NCI-H460 (cell line): ENCODE results near the gene TLX2. TPM values are rescaled to one million over a fixed set of nuclear protein-coding genes. Genes with fewer than 3 reads are reported as not detected.

Experiments used
- DNase-seq: peaks from one replicate; pipeline ENCODE4 v3.0.0-alpha.2; 2016; ENCODE audit warnings: low read depth; ENCODE audit errors: extremely low read depth
- total RNA-seq: library from RNA; depleted of rRNA; stranded (reverse); fragments of >200 nt; shearing (Covaris generic); gene quantifications from 2 replicates; pipeline ENCODE4 v1.2.3, GENCODE V29; 2014

Gene TLX2
- total RNA-seq, 1 experiment from 2014 or later, result 0.40 TPM

DNA sequence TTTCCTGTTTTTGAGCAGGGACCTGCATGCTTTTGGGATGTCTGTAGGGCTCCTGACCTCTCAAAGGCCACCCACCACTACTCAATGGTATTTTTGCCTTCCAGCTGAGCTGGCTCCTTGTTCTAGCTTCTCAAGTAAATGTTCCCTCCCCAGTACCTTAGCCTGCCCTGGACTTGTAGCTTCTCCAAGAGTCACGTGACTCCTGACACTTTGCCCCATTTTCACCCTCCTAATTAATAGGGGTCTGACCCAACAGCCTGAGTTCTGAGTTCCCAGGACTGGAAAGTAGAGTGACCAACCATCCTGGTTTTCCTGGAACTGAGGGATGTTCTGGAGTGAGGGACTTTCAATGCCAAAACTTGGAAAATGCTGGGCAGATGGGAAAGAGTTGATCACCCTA, 18.8 kb upstream of the TLX2 start:
- DNase-seq, result no peak

DNA sequence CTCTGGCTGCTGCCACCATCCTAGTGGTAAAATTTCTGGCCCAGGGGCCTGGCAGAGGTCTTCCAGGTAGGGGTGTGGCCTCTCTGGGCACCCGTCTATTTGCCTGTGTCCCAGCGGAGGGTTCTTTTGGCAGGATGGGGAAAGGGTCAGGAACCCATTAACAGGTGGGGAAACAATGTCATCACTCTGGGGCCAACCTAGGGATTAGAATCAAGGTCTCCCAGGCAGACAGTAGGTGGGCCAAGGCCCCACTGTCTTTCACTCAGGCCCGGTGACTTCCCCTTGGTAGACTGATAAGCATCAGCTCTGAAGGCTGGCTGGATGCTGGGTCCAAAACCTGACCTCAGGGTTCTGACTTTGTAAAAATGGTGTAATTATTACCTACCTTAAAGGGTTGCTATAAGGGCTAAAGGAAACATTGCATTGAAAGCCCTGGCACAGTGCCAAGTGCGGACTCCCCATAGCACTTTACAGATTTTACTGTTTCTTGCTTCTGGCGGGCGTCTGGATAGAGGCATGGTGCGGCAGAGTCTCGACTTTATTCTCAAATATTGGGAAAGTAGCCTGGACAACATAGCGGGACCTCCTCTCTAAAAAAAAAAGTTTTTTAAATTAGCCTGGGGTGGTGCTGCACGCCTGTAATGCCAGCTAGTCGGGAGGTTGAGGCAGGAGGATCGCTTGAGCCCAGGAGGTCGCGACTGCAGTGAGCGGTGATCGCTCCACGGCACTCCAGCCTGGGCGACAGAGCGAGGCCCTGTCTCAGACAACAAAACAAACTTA, 17.1 kb upstream of the TLX2 start:
- DNase-seq, result no peak

DNA sequence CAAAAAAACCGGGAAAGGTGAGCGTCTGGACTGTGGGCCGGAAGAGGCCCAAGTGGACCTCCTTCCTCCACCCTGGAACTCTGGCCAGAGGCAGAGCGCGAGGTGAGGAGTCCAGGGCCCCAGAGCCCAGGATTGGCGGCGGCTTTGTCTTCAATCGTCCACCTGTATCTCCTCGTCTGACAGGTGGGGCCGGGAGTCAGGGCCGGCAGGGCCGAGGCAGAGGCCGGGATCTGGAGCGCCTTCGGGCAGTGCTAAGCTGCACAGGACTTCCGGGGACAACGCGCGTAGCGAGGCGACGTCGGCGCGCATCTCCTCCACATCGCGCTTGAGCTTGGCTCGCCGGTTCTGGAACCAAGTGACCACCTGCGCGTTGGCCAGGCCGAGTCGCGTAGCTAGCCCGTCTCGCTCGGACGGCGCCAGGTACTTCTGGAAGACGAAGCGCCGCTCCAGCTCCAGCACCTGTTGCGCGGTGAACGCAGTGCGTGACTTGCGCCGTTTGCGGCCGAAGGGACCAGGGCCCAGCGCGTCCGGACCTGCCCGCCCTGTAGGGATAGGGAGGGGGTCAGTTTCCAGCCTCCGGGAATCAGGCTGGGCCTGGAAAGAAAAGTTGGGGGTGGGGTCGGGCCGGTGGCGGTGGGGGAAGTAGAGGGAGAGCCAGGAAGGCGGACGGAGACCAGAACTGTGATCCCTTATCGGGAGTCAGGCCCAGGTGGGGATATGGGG, 16.3 kb upstream of the TLX2 start:
- no peak for DNase-seq

DNA sequence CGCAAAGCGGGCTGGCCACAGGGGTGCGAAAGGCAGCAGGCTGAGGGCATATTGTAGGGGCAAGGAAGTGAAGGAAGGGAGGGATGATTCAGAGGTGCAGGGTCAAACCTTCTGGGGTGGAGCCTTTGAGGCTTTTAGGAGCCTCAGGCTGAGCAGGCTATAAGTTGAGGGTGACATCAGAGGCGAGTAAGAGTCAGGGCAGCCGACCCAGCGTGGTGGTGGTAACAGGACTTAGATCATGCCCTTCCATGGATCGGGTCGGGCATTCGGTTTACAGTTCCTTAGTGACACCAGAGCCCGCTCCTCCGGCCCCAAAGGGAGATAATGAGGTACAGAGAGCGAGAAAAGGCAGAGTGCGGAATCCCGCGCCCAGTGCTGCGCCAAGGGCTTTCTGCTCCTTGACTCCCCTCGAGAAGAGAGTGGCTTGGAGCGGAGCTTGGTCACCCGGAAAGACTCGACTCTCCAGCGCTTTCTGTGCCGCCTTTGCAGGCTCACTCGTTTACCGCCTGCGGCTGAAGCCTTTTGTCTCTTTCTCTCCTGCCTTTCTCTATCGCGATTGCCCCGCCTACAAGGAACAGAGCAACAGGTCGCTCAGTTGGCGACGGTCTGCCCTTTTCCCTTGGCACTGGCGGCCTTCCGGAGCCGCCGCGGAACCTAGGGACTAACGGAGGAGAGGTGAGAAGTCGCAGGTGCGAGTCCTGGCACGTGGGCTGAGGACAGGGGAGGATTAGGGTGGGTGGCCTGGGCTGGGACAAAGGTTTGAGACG, 15.6 kb upstream of the TLX2 start:
- DNase-seq, result no peak

DNA sequence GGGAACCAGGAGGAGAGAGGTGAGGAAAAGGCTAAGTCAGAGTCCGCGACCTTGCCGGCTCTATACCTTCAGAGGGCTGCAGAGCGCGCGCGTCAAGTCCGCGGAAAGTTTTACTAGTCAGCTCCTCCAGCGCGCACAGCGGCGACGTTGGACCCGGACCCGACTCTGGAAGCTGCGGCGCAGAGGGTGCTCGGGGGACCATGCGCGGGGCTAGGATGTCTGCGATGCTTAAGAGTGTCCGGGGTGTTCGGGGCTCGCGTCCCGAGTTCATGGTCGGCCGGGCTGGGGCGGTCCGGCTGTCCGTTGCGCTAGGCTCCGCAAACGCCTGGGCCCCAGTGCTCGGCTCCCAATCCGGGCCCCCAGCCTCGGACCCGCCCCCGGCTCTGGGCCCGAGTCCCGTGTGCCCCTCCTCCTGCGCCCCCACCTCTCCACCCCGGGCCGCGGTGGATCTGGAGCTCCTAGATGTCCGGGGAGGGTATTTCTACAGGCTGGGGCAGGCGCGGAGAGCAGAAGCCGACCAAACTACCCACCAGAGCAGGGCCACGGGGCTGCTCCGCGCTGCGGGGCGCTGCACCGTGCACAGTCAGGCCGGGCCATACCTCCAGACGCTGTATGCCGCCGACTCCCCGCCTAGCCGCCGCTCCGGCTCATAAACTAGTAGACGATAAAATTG, 14.8 kb upstream of the TLX2 start, which contains the start of gene LBX2:
TSS of gene LBX2 (minus strand) at position 337 of the 673 bp plus-strand sequence. CDS start at position 271, 66 bp downstream.
- no peak for DNase-seq

DNA sequence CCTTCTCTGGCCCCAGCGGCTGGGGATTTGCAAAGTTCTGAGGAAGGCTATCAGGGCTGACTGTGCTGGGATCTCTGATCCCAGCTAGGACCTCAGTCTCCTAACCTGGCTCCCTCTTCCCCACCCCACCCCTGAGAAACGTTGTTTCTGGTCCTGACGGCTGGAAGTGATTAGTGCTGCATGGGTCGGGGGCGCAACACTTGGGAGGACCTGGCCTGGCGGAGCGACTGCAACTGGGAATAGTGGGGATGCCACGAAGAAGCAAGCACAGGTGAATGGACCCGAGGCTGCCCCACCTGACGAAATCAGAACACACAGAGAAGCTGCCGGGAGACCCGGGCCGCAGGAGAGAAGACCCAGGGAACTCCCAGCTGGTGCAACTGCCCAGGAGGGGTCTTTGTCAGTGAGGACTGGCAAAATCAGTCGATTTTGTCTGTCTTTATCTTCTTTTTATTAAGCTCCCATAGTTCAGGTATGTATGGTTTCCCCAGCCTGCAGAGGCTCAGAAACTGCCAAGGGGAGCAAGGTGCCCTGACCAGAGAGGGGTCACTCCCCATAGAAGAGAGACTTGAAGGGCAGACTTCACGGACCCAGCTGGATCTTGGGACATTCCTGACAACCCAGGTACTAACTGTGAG, 14.2 kb upstream of the TLX2 start:
- no peak for DNase-seq

DNA sequence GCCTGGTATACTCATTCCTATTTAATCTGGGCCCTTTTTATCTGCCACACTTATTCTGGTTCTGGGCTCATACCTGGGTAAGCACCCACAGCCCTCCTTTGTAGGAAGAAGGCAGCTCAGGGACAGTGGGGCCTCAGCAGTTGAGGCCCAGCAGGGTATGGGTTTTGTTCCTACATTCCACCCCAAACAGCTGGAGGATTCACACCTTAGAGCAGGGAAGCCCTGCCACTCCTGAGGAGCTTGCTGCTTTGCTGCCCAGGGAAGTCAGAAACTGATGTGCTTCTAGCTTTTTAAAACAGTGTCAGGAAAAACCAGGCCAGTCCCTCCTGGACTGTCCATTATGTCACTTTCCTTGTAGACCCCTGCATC, 13.7 kb upstream of the TLX2 start:
- no peak for DNase-seq

DNA sequence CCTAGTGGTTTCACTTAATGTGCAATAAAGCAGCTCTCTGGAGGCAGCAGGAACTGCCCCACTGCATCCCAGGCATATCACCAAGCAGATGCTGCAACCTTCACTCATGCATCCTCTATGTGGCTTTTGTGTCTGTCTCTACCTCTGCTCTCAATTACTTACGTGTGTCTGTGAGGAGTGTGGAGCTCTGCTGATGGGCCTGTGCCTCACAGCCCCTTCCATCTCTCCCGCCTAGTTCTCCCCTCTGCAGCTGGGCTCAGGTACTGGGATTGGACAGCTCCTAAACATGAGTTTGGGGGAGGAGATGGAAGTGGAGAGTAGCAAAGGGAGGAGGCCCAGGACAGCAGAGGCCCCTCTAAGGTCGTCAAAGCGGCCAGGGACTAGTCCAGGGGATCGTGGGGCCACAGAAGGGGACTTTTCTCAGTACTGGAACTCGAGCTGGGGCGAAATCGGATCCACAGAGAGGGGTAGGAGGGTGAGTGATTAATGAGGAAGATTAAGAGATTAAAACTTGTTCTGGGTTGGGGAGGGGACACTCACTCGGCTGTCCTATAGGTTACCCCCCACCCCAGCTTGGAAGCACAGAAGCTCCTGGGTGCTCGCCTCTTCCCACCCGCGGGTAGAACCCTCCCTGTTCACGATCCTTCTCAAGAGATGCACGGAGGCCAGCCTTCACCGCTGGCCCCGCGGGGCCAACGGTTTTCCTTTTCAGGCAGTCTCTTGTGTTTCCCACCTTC, 12.7 kb upstream of the TLX2 start:
- no peak for DNase-seq

DNA sequence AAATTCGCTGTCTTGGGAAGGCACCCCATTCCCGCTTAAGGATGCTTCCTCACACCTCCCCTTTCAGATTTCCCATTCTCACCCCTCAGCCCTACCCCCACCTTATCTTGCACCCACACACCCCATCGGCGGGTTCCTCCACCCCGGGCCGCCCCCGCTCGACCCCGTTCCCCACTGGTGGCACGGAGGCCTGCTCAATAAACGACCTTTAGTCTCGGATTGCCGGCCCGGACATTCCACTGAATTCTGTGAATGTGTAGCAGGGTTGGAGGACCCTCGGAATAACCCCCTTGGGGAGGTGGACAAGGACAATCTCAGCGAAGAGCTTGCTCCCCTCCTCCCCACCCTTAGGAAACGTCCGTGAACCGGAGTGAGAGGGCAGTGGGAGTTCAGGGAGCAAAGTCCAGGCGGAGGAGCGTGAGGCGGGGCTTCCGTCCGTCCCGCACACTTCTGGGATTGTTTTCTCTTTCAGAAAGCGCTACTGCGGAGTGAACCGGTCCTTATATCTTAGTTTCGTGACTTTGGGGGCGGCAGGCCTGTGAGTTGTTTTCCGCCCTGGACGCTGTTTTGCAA, 12.0 kb upstream of the TLX2 start:
- DNase-seq, result no peak

DNA sequence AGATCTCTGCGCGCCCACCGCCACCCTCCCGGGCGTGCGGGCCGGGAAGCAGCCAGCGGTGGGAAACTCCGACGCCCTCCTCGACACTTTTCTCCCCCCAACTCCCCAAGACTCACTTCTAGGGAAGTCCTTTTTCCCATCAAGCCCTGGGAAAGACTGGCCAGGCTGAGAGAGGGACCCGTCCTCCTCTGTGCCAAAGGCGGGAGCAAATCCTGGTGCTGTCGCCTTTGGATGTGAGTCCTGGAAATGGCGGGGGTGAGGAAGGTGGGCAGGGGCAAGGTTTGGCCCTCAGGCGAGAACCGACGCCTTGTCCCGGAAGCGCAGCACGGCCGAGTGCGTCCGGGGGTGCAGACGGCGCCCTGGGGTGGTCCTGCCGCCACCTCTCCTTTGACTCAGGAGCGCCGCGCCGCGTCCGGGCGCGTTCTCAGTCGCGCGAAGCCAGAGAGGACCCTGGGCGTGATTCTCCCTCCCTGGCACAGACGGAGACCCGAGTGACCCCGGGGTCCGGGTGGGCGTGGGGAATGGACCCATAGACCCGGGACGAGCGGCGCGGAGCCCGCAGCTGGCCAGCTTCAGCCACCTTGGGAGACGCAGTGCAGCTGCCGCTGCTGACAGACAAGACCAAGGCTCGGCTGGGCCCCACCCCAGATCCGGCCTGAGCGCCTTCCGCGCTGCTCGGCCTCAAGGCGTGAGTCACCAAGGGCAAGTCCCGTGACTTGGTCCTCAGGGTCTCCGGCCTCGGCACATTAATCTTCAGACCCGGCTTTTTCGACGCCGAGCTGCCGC, 11.3 kb upstream of the TLX2 start:
- peak; percentile 73 for DNase-seq

DNA sequence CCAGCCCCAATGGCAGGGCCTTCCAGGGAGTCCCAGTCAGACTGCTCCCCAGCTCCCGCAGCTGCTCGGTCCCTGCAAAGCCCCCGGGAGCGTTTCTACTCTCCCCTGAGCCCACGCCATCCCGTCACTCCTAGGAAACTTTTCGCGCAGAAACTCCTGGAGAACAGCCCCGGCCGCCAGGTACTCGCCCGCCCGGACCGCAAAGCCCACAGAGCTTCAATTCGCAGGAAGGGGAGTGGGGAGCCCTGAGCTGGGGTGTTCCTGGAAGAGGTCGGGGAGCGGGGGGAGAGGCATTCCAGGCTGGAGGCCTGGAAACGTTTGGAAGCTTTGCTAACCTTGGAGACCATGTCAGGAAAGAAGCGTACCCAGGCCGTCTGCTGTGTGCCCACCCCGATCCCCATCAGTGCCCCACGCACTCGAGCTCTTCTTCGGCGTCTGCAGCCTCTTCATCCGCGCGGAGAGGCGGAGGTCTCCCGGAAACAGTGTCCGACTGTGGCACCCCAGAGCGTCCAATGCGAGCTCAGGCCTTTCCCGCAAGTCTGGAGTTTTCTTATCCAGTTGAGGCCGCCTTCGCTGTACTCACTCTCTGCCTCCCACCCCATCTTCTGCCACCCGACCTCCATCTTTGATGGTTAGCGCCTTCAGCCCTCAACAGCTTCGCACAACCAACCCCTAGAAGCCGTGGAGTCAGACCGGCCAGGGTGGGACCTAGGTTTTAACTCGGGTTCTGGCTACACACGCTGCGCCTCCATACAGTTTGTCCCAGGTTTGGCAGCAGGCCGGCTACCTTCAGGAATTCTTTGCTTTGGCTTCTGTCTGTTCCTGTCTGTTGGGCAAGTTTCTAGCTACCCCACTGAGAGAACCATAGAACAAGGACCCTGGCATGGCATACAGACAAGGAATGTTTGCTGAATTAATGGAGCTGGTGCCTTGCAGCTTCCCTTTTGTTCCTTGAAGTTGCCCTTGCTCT, 10.5 kb upstream of the TLX2 start:
- DNase-seq, result no peak

DNA sequence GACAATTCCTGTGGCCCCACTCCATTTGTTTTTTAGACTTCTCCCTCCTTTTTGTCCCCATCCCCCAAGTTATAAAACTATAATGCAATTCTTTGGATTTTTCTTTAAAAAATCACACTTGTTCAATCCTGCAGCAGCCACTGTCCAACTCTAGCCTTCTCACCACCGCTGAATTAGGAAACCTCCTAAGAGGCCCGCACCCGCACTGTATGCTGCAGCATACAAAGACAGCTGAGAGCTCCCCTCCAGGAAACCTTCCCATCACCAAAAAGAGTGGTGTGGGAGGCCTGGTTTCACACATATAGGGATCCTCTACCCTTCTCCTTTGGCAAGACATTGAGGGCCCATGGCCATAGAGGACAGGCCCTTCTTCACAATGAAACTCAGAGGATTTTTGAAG, 9.7 kb upstream of the TLX2 start:
- no peak for DNase-seq

DNA sequence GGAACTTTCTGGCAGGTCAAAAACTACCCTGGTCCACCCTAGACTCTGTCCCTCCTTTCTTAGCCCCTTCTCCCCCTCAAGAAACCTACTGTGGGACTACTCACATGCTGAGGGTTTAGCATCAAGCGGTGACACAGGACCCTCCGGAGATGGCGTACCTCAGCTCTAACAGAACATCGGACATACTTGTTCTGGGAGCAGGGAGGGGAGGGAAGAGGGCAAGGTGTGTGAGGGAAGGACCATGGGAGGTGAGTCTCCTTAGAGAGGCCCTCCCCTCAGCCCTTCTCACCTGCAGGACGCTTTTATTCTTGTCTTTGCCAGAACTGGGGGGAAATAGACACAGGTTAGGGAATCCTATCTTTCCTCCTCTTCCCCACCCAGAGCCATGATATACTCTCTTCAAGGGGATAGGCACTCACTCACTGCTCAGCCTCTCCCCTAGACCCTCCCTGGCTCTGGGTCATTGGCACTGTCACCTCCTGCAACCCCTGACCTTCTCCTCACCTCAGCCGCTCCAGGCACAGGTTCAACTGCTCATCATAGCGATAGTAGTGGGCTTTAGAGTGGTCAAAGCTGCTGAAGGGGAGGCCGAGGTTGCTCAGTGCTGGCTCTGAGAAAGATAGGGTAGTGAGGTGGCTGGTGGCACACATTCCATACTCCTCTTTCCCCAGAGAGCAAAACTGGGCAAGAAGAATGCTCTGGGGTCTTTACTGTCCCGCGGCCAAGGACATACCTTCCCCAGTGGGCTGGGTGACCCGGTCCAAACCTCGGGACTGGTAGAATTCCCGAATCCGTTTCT, 8.6 kb upstream of the TLX2 start:
- DNase-seq, result no peak

DNA sequence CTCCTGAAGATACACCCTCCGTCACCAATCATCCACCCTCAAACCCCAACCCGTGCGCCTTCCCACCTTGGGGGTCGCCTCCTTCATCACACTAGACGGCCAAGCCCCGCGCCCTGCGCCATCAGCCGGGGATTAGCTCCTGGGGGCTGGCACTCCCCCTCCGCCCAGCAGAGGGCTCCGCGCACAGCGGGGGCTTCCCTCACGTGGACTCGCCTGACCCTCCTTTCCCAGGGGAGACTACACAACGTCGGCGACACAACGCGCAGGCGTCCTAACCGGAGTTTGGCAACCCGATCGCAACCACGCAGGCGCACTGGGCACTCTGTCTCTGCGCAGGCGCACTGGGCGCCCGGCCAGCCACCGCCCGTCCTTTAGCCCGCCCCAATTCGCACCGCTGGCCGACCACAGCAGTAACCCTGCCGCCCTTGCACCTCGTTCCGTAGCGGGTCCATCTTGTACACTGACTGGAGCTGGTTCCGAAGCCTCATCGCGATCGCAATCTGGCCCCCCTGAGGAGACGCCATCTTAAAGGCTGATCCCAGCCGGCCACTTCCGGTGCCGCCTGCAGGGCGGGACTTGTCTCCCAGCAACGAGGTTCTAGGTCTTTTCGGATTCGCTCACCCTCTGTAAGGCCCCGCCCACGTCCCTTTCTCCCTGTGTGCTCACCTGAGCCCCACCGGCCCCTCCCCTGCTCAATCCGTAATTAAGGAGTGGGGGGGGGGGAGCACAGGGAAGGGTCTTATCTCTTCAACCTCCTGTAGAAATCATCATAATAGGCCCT, 6.9 kb upstream of the TLX2 start, which contains the start of gene PCGF1:
TSS of gene PCGF1 (minus strand) at position 551 of the 781 bp plus-strand sequence. CDS start at position 524, 27 bp downstream.
- DNase-seq, result peak; percentile 98

DNA sequence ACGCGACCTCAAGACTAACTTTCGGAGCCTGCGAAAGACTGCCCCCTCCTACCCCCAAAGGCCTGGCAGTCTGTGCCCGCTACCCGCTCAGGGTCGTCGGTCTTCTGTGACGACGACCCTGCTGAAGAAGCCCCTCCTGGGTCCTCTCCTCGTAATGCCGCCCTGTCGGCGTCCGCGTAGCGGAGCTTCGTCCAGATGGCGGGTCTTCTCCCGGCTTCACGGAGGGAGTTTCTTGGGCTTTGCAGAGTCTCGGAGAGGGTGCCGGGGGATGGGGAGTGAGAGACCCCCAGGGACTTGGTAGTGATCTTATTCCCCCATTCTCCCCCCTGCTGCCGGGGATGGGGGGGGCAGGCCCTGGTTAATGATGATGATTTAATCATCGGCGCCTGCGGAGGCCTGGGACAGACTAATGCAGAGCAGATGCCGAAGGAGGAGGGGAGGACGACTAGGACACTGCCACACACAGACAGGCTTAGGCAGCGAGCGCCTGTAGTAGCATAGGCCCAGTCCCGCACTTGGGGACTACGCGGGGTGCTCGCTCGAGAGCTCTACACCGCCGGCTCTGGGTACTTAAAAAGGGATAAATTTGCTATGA, 6.2 kb upstream of the TLX2 start:
- no peak for DNase-seq
